ENCODE results near the gene CMTM8.
"Not testable (repeated sequence)": the region's sequence is repeated elsewhere in the genome, so short reads cannot be mapped to it uniquely, and the experiment has no call there.

CMTM8 gene, protein sequence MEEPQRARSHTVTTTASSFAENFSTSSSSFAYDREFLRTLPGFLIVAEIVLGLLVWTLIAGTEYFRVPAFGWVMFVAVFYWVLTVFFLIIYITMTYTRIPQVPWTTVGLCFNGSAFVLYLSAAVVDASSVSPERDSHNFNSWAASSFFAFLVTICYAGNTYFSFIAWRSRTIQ

GRCh38 chr3:32238453-32239306, at the start of gene CMTM8:
CMTM8 (plus strand) TSS chr3:32238680; CDS start chr3:32238973, 293 bp downstream.
- DNase-seq (ENCODE audit: low read depth) = peak; percentile 60

DNA sequence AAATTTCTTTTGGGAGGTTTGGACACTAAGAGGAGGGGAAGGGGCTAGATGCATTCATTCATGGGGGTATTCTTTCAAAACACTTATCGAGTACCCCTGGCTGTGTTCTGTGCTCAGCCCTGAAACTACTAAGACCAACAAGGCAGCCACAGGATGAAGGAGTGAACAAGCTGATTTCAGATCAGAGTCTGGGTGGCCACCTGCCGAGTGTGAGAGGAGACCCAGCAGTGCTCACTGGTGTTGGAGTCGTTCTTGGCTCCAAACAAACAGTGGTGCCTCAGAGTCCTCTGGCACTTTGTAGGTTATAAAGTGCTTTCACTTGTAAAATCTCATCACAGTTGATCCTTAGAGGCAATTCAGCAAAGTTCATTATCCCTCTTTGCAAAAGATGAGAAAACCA, 48.8 kb upstream of the CMTM8 start:
- no peak for DNase-seq (ENCODE audit: low read depth)

DNA sequence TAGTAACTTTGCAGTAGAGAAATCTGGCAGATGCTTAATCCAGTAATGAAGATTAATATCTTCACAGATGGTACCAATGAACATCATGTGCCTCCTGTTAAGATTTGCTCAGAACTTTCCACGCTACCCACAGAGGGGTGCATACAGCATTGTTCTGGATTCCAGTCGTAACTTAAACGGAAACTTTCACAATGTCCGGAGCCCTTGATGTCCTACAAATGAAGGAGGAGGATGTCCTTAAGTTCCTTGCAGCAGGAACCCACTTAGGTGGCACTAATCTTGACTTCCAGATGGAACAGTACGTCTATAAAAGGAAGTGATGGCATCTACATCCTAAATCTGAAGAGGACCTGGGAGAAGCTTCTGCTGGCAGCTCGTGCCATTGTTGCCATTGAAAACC, 47.9 kb upstream of the CMTM8 start:
- DNase-seq (ENCODE audit: low read depth) = not testable (repeated sequence)

DNA sequence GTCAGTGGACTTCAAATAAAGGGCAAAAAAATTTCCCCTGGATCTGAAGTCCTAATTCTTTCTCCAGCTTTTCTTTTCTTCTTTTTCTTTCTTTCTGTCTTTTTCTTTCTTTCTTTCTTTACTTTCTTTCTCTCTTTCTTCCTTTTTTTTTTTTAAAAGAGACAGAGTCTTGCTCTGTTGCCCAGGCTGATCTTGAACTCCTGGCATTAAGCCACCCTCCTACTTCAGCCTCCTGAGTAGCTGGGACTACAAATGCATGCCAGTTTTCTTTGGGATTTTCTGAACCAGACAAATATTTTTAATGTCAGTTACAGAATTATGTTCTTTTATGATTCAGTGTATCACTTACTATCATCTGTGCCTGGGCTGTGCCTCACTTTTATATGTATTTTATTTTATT, 45.4 kb upstream of the CMTM8 start:
- no peak for DNase-seq (ENCODE audit: low read depth)

GRCh38 chr3:32194653-32195052, 43.8 kb upstream of the CMTM8 start:
- DNase-seq (ENCODE audit: low read depth) = no peak

DNA sequence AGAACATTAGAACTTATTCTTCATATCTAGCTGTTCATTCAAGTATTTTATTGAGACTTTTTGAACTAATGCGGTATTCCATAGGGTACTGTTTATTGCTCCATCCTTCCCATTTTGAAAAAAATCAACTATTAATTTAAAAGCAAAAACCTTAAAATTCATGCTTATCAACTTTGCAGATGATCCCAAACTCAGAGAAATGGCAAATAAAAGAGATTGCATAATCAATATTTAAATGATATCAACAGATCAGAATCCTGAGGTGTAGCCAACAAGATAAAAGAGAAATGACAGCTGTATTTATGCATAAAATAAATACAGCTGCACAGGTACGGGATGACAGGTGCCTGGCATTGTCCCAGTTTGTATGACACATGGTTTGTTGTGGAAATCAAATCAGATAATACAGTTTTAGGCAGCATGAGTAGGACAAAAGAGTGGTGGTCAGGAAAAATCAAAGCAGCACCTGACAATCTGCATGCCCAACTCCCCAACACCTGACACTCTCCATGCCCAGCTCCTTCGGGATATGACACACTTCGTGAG, 42.4 kb upstream of the CMTM8 start:
- DNase-seq (ENCODE audit: low read depth) = no peak

DNA sequence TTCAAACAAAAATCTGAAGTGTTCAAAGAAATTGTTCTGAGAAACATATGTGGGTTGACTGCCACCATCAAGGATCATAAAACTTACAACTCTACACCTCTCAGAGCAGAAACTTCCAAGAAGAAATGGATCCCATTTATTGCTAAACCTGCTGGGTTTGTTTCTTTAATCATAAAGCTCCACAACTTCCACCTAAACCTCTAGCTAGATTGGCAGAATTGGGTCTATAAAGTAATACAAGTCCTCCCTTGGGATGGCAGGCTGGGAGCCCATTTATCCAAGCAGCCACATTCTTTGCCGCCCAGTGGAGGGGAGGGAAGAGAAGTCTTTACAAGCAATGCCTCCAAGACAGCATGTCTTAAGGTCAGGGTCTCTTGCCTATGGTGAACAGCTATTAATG, 40.5 kb upstream of the CMTM8 start:
- DNase-seq (ENCODE audit: low read depth) = no peak

DNA sequence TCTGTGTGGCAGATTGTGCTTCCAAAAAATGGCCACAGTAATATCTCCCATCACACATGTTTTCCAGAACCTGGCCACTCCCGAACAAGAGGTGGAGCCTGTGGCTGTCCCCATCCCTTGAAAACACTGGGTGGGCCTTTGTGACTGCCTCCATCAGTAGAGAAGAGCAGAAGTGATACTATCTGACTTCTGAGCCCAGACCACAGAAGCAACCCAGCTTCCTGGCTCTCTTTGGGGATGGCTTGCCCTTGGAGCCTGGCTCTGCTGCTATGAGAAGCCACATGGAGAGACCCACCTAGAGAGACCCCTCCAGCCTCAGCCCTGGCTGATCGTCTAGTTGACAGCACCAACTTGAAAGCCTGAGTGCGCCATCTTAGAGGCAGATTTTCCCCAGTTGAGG, 39.8 kb upstream of the CMTM8 start:
- no peak for DNase-seq (ENCODE audit: low read depth)

GRCh38 chr3:32200490-32200889, 38.0 kb upstream of the CMTM8 start:
- DNase-seq (ENCODE audit: low read depth) = no peak

GRCh38 chr3:32200992-32201758, 37.3 kb upstream of the CMTM8 start:
- no peak for DNase-seq (ENCODE audit: low read depth)

DNA sequence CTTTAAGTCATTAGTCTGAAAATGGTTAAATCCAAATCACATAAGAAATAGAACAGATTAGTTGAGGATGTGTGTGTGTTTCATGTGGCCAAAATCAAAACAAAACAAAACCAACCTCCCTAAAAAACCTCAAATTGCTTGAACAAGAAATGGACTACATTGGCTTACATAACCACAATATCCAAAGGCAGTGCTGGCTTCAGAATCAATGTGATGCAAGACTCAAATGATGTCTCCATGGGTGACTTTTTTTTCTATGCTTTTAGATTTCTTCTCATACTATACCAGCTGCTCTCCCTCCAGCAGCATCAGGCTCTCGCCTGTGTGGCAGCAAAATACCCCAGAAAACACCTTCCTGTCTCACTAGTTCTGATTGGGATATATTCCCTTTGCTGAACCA, 36.0 kb upstream of the CMTM8 start:
- DNase-seq (ENCODE audit: low read depth) = no peak

- no peak for DNase-seq (ENCODE audit: low read depth)
These were observed 34.6 kb upstream of the CMTM8 start for GRCh38 chr3:32203854-32204253.

GRCh38 chr3:32208447-32208846, 30.0 kb upstream of the CMTM8 start:
- DNase-seq (ENCODE audit: low read depth) = no peak

DNA sequence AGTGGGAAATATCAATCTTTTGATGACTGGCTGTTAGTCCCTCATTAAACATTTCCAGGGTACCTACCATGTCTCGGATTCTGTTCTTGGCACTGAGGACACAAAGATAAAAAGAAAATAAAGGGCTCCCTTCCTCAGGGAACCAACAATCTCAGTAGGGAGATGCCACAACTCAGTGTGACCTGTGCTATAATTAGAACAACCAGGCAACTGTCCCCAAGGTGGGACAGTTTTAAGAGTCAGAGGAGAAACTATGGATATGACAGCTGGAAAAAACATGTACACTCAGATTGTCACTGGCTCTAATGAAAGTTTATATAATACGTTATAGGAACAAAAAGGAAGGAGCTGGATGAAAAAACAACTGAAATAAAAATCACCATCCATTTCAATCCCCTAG, 23.3 kb upstream of the CMTM8 start:
- DNase-seq (ENCODE audit: low read depth) = no peak

DNA sequence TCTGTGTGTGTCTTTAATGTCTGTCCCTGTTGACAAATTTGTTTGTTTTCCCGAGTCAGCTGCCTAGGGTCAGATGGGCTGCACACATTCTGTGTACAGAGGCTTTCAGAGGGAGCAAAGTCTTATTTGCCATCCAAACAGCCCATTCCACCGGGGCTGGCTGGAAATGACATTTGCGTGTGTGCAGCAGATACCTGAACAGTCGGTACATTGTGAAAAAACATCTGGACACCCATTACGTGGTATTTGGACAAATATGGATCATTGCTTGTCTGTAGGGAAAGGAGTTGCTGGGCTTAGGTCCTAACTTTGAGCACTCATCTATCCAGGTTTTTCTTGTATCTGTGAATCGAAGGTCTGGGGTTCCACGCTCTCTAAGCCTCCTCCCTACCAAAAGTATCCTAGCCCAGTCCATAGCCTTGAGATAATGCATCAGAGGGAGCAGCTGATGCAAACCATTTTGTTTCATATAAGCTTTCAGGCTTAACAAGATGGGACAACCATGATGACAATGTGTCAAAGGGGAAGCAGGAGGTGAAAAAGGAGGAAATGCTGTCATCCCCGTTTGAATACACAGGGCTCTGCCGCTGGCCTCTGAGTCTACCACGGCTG, 22.2 kb upstream of the CMTM8 start:
- no peak for DNase-seq (ENCODE audit: low read depth)

DNA sequence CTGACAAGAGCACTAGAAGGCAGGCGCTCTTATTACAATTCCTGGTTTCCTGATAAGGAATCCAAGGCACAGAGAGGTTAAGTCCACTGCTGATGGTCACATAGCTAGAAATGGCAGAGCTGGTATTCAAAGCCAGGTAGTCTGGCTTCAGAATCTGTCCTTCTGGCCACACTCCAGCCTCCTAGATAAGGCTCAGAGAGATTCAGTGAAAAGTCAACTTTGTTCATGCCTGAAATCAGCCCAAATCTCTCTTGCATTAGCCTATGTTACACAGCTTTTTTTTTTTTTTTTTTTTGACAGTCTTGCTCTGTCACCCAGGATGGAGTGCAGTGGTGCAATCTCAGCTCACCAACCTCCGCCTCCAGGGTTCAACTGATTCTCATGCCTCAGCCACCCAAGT, 21.1 kb upstream of the CMTM8 start:
- no peak for DNase-seq (ENCODE audit: low read depth)

DNA sequence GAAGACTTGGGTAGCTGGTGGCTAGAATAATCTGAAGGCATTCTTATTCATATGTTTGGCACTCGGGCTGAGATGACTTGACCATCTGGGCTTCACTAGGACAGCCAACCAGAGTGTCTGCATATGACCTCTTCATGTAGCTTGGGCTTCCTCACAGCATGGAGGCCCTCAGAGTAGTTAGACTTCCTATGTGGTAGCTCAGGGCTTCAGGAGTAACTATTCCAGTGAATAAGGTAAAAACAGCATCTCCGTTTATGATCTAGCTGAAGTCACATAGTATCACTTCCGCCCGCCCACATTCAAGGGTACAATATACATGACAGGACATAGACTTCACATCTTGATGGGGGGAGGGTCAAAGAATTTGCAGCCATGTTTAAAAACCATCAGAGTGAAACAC, 18.9 kb upstream of the CMTM8 start:
- DNase-seq (ENCODE audit: low read depth) = no peak

DNA sequence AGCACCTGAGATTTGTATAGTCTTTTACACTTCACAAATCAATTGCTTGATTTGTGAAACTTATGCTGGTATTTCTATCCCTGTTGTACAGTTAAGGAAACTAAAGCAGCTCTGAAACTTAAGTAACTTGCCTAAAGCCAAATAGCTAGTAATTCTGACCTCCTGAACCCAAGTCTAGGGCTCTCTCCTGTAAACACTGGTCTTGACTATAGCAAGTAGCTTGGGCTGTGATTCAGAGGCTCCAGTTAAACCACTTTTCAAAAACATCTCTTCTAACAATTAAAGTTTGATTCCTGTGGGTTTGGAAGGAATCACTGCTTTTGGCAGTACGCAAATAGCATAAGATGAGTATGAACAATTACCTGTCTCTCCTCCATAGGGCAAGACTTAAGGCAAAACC, 18.5 kb upstream of the CMTM8 start:
- DNase-seq (ENCODE audit: low read depth) = no peak

DNA sequence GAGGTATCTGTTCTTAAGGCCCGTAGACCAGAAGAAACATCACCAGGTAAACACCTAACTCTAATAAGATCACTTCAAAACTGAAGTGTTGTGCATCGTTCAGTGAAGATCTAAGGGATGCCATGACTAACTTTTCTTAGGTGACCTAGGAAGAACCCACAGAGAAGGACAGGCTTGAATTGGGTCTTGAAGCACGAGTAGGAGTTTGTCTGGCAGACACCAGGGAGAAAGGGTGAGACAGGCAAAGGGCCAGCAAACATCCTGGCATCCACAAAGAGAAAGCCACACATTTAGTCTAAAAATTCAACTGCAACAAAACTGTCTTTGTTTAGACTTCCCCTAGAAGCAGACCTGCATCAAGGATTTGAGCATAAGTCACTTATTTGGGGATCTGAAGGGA, 15.5 kb upstream of the CMTM8 start:
- no peak for DNase-seq (ENCODE audit: low read depth)

DNA sequence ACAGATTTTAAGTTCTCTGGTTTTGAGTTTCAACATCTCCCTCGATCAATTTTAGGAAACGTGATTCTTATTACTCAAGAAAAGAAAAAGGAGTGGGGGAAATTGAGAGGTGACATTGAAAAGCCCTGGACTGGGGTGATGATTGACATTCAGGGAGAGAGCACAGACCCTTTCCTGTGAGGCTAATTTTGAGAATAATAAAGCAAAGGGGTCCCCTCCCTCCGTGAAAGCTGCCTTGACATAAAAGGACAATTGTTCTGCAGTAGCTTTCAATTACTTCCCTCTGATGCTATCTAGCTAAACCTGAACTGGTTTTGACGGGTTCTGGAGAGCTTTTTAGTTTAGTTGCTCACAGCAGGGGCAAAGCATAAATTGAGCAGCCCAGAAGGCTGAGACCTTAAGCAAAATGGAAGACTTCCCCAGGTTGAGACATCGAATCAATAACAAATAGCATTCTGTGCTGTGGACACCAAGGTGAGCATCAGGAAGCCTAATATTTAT, 14.4 kb upstream of the CMTM8 start:
- no peak for DNase-seq (ENCODE audit: low read depth)

GRCh38 chr3:32226875-32227500, 11.5 kb upstream of the CMTM8 start:
- no peak for DNase-seq (ENCODE audit: low read depth)

DNA sequence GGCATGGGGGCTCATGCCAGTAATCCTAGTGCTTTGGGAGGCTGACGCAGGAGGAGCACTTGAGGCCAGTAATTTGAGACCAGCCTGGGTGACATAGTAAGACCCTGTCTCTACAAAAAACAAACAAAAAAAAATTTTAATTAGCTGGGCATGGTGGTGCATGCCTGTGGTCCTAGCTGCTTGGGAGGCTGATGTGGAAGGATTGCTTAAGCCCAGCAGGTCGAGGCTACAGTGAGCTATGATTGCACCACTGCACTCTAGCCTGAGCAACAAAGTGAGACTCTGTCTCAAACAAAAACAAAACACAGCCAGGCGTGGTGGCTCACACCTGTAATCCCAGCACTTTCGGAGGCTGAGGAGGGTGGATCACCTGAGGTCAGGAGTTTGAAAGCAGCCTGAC, 9.7 kb upstream of the CMTM8 start:
- not testable (repeated sequence) for DNase-seq (ENCODE audit: low read depth)
